GM12872 (cell line): ENCODE results near the gene CYP4Z1.

ENCODE experiments used
- CTCF ChIP-seq: IDR thresholded peaks from 3 replicates; pipeline ENCODE4 v1.5.1; 2011; ENCODE audit warnings: low read depth, mild to moderate bottlenecking, low read length, moderate library complexity; ENCODE audit not compliant: insufficient read depth

Gene CYP4Z1

GRCh38 chr1:47067097-47067594, at the start of gene CYP4Z1:
CYP4Z1 (plus strand) TSS chr1:47067231; CDS start chr1:47067491, 260 bp downstream.
- TF ChIP-seq CTCF, result no peak

GRCh38 chr1:47021070-47021469, 46.0 kb upstream of the CYP4Z1 start:
- no peak for TF ChIP-seq CTCF

- no peak for TF ChIP-seq CTCF
Observed at GRCh38 chr1:47023268-47024140, 43.5 kb upstream of the CYP4Z1 start, which contains the start of gene CYP4X1. CYP4X1 (plus strand) TSS chr1:47023669; CDS start chr1:47023818, 149 bp downstream.

GRCh38 chr1:47024141-47024801, 42.8 kb upstream of the CYP4Z1 start:
- no peak for TF ChIP-seq CTCF

GRCh38 chr1:47030170-47030805, 36.7 kb upstream of the CYP4Z1 start:
- TF ChIP-seq CTCF, result no peak

- no peak for TF ChIP-seq CTCF
Observed at GRCh38 chr1:47031059-47031458, 36.0 kb upstream of the CYP4Z1 start.

GRCh38 chr1:47031585-47031984, 35.4 kb upstream of the CYP4Z1 start:
- no peak for TF ChIP-seq CTCF
